ENCODE data around the gene C1QTNF12. TPM values are rescaled to one million over a fixed set of nuclear protein-coding genes. Genes with fewer than 3 reads are reported as not detected.
A peak's percentile ranks its signal among the peaks of the same experiment; 100 is the strongest.

The C1QTNF12 gene
- polyA plus RNA-seq, 3 donors, result 1.1 TPM; not detected in 2

DNA sequence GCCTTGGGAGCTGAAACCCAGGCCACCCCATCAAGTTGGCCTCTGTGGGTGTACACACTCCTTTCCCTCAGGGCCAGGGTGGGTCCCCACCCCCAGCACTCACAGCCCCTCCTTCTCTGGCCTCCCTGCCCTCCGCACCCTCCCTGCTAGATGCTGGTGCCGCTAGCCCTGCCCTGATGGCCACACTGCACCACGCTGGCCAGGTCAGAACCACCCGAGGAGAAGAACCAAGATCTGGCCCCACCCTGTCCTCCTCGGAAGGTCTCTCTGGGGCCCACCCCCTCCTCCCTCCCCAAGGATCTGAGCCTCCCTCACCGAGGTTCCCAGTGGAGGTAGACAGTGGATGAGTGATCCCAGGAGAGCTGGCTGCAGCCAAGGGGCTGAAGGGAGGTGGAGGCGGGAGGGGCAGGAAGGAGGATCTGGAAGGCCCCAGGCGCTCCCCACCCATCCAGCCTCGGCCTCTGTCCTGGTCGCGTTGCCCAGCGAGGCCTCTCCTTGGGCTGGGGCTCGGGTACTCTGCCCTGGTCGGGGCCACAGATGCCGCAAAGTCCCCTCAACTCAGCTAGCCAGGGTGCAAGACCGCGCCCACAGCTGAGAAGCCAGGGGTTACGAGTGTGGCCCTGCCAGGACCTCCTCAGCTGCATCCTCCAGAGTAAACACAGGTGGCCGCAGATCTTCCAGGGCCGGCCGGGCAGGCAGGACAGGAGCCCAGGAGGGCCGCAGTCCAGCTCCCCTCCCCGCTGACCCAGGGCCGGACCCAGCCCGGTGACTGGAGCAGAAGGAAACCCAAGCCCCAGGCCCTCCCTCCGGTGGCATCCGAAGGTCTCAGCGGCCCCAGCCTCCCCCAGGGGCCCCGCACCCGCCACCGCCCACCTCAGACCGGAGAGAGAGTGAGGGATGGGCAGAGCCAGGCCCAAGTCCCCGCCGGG is 9.3 kb downstream of the C1QTNF12 start:
- no peak overlapping the region for H3K4me3 ChIP-seq (replicated peaks in 1 of 3; ENCODE audit: low read depth in 2 of 3, low read length in 3 of 3)
- peak overlapping the region in 1 of 7 donors; percentile 45 for H3K27ac Mint-ChIP-seq
- peaks cover 18% of the 10 kb centered on the region for H3K79me2 ChIP-seq (ENCODE audit: insufficient read depth, low read length)
- peaks cover 13 to 15% of the 10 kb centered on the region in 2 donors for H3K36me3 Mint-ChIP-seq
- H3K9ac ChIP-seq (ENCODE audit: insufficient read depth, low read length, poor library complexity, severe bottlenecking), result no peak overlapping the region
- TF ChIP-seq CTCF (IDR thresholded peaks at IDR 0.05), result no peak
- no peak overlapping the region for H3K27ac ChIP-seq (ENCODE audit: low read depth in 1 of 2, low read length in 2 of 2)
- WGBS (ENCODE audit: insufficient coverage), result 56% methylated on average over 26 of the region's 34 CpGs
- no peaks in the 10 kb centered on the region for H3K9me3 ChIP-seq (replicated peaks in 1 of 2; ENCODE audit: control insufficient read depth in 1 of 2, insufficient read depth in 1 of 2, low read length in 2 of 2)
- H3K9me3 Mint-ChIP-seq, result peaks cover 0 to 5% (median 0%) of the 10 kb centered on the region in 7 donors
- peaks cover 3 to 12% of the 10 kb centered on the region in 2 donors for H3K4me1 ChIP-seq (ENCODE audit: control insufficient read depth in 1 of 2, insufficient read depth in 2 of 2, low read length in 2 of 2)
- H3K36me3 ChIP-seq (replicated peaks in 1 of 2; ENCODE audit: control insufficient read depth in 1 of 2, insufficient read depth in 2 of 2, low read length in 2 of 2), result peaks cover 0 to 3% of the 10 kb centered on the region in 2 donors
- H3K27me3 ChIP-seq (ENCODE audit: control insufficient read depth in 2 of 2, insufficient read depth in 2 of 2, low read length in 2 of 2), result peaks cover 0 to 6% of the 10 kb centered on the region in 2 donors
- no peak overlapping the region for H3K4me3 Mint-ChIP-seq
- H4K20me1 ChIP-seq (ENCODE audit: insufficient read depth, low read length), result peaks cover 6% of the 10 kb centered on the region
- peaks cover 0 to 38% (median 1%) of the 10 kb centered on the region in 3 donors for H3K27me3 Mint-ChIP-seq (ENCODE audit: low read depth in 3 of 3)
- no peak overlapping the region for H2AFZ ChIP-seq (ENCODE audit: insufficient read depth, low read depth, low read length, poor library complexity, severe bottlenecking)
- intact Hi-C loops (cut with micrococcal nuclease), result loop anchor here in 1 of 2 donors (10.0 kb wide), 1 partner anchor 202 kb away; no protein-coding TSS in a partner anchor
- no peak for DNase-seq
- no peak overlapping the region for H3K4me2 ChIP-seq (replicated peaks; ENCODE audit: extremely low read depth, low read length, poor library complexity, severe bottlenecking)
- H3K4me1 Mint-ChIP-seq, result peaks cover 14% of the 10 kb centered on the region

DNA sequence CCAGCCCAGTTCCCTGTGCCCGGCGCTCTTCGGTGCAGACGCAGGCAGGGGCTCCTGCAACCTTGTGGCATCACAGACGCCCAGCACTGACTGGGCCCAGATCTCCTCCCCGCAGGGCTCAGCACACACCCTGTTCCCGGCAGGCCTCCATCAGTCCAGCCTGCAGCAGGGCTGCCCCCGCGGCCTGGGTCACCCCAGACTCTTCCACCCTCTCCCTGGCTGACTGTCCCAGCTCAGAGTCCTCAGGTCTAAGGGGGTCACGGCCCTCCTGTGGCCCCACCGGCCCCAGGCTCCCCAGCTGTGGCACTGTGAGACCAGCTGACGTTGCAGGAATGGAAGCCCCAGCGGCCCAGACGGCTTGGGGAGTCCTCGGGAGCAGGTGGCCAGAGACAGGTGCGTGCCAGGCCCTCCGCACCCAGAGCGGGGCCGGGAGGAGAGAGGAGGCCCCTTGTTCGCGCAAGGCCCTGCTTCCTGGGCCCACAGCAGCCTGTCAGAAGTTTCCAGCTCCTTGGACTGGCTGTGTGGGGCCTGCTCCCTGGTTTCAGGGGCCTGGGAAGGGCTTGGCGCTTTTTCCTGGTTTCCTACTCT is 10.3 kb downstream of the C1QTNF12 start:
- H3K27me3 Mint-ChIP-seq (ENCODE audit: low read depth in 3 of 3), result peaks cover 0 to 36% (median 1%) of the 10 kb centered on the region in 3 donors
- Histone ChIP-seq H3K27ac (ENCODE audit: low read depth in 1 of 2, low read length in 2 of 2) (no peak overlapping the region), H3K9me3 (replicated peaks in 1 of 2; ENCODE audit: control insufficient read depth in 1 of 2, insufficient read depth in 1 of 2, low read length in 2 of 2) (no peaks in the 10 kb centered on the region), H3K9ac (ENCODE audit: insufficient read depth, low read length, poor library complexity, severe bottlenecking) (no peak overlapping the region), H3K4me1 (ENCODE audit: control insufficient read depth in 1 of 2, insufficient read depth in 2 of 2, low read length in 2 of 2) (peaks cover 3 to 13% of the 10 kb centered on the region in 2 donors), H3K4me3 (replicated peaks in 1 of 3; ENCODE audit: low read depth in 2 of 3, low read length in 3 of 3) (no peak overlapping the region), H3K36me3 (replicated peaks in 1 of 2; ENCODE audit: control insufficient read depth in 1 of 2, insufficient read depth in 2 of 2, low read length in 2 of 2) (peaks cover 0 to 3% of the 10 kb centered on the region in 2 donors), H2AFZ (ENCODE audit: insufficient read depth, low read depth, low read length, poor library complexity, severe bottlenecking) (no peak overlapping the region), H3K4me2 (replicated peaks; ENCODE audit: extremely low read depth, low read length, poor library complexity, severe bottlenecking) (no peak overlapping the region), H3K79me2 (ENCODE audit: insufficient read depth, low read length) (peaks cover 24% of the 10 kb centered on the region), H3K27me3 (ENCODE audit: control insufficient read depth in 2 of 2, insufficient read depth in 2 of 2, low read length in 2 of 2) (peaks cover 0 to 6% of the 10 kb centered on the region in 2 donors), H4K20me1 (ENCODE audit: insufficient read depth, low read length) (peaks cover 6% of the 10 kb centered on the region)
- H3K9me3 Mint-ChIP-seq, result peaks cover 0 to 5% (median 0%) of the 10 kb centered on the region in 7 donors
- whole genome bisulfite sequencing (ENCODE audit: insufficient coverage), result 90% methylated on average over 20 of the region's 22 CpGs
- no peak for DNase-seq
- H3K36me3 Mint-ChIP-seq, result peaks cover 13 to 15% of the 10 kb centered on the region in 2 donors
- H3K4me1 Mint-ChIP-seq, result peaks cover 14% of the 10 kb centered on the region
- H3K4me3 Mint-ChIP-seq, result no peak overlapping the region
- H3K27ac Mint-ChIP-seq, result no peak overlapping the region
- no peak for TF ChIP-seq CTCF (IDR thresholded peaks at IDR 0.05)
- intact Hi-C loops (cut with micrococcal nuclease), result loop anchor here in 1 of 2 donors (10.0 kb wide), 1 partner anchor 201 kb away; no protein-coding TSS in a partner anchor
